NCI-H1930 (cell line): ENCODE measurements around the gene CCDC88B.

Experiments used
- DNase-seq, 2 experiments: peaks; one replicate each; lab custom pipeline; 2025; lab: John Stamatoyannopoulos, UW

The CCDC88B gene, protein sequence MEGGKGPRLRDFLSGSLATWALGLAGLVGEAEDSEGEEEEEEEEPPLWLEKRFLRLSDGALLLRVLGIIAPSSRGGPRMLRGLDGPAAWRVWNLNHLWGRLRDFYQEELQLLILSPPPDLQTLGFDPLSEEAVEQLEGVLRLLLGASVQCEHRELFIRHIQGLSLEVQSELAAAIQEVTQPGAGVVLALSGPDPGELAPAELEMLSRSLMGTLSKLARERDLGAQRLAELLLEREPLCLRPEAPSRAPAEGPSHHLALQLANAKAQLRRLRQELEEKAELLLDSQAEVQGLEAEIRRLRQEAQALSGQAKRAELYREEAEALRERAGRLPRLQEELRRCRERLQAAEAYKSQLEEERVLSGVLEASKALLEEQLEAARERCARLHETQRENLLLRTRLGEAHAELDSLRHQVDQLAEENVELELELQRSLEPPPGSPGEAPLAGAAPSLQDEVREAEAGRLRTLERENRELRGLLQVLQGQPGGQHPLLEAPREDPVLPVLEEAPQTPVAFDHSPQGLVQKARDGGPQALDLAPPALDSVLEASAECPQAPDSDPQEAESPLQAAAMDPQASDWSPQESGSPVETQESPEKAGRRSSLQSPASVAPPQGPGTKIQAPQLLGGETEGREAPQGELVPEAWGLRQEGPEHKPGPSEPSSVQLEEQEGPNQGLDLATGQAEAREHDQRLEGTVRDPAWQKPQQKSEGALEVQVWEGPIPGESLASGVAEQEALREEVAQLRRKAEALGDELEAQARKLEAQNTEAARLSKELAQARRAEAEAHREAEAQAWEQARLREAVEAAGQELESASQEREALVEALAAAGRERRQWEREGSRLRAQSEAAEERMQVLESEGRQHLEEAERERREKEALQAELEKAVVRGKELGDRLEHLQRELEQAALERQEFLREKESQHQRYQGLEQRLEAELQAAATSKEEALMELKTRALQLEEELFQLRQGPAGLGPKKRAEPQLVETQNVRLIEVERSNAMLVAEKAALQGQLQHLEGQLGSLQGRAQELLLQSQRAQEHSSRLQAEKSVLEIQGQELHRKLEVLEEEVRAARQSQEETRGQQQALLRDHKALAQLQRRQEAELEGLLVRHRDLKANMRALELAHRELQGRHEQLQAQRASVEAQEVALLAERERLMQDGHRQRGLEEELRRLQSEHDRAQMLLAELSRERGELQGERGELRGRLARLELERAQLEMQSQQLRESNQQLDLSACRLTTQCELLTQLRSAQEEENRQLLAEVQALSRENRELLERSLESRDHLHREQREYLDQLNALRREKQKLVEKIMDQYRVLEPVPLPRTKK (N-terminal part only)

DNA sequence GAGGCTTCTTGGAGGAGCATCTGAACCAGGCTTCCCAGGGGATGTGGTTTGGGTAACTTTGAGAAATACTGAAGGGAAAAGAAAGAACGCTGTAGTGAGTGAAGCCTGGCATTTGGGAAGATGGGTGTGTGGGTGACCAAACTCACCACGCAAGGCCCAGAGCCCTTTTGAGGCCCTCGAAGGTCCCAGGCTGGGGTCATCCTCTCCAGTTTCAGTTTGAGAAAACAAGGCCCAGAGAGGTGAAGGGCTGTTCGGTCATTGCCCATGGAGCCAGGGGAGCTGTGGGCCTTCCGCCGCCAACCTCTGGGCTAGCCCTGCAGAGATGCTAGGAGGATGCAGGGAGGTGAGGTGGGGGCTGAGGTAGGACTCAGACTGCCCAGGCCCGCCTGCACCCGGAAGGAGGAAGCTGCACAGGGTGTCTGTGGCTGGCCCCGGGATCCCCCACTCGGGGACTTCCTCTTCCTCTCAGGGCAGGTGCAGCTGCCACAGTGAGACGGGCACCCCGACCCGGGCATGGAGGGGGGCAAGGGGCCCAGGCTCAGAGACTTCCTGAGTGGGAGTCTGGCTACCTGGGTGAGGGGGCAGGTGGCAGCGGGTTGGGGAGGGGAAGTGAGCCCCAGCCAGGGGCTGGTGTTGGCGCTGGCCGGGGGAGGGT, at the start of gene CCDC88B:
TSS of gene CCDC88B (plus strand) at position 451 of the 655 bp plus-strand sequence. CDS start at position 514, 63 bp downstream.
- no peak for DNase-seq

DNA sequence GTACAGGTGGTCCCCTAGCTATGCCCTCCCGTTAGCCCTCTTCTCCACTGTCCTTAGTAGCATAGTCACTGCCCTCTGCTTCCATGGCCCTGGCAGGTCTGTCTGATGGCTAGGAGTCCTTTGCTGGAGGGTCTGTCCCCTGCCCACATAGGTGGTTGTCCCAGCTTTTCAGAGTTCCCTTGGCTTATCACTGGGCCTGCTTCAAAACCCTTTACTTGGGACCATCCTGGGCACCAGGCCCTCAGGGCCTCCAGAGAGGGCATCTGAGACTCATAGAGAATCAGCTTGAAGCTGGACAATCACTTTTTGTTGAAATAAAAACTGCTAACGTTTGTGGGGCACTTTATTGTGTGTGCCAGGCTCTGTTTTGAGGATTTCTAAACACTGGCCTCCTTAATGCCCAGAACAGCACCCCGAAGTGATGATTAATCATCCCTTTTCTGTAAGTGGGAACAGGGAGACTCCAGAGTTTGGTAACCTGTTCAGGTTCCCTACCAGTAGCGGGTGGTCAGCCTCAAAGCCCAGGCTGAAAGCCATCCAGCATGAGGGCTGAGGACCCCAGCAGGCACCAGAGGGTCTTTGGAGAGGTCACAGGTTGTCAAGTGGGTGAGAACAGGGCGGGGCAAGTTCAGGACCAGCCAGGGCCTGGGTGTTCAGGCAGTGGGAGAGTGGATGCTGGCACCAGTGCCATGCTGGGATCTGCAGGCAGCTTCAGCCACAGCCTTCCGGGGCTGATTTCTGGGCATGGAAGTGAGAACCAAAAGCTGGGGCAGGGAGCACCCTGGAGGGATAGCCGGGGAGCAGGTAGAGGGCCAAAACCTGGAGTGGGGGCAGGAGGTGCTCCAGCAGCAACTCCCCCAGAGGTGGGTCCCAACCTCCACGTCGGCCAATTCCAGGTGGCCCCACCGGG, 49.4 kb upstream of the CCDC88B start:
- no peak for DNase-seq

DNA sequence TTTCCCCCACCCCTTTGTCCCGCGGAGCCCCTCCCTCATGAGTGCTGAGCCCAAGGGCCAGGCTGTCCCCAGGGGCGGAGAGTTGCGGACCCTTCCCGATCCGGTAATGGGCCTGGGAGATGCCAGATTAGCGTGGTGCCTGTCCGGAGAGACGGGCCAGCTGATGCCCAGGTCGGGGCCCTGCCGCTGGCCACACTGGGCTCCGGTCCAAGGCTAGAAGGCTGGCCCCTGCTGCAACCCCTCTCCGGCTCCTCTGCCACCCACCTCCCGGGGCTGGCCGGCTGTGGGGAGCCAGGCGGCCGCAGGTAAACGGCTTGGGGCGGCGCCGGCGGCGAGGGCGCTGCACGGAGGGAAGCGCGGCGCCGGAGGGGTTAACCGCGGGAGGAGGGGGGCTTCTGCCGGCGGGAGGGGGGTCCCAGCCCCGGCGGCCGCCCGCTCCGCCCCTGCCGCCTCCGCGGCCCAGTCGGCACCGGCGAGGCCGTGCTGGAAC, 48.7 kb upstream of the CCDC88B start, which contains the start of gene KCNK4:
TSS of gene KCNK4 (plus strand) at position 41 of the 490 bp plus-strand sequence. CDS start 1,717 bp downstream, outside the sequence.
- DNase-seq: no peak

DNA sequence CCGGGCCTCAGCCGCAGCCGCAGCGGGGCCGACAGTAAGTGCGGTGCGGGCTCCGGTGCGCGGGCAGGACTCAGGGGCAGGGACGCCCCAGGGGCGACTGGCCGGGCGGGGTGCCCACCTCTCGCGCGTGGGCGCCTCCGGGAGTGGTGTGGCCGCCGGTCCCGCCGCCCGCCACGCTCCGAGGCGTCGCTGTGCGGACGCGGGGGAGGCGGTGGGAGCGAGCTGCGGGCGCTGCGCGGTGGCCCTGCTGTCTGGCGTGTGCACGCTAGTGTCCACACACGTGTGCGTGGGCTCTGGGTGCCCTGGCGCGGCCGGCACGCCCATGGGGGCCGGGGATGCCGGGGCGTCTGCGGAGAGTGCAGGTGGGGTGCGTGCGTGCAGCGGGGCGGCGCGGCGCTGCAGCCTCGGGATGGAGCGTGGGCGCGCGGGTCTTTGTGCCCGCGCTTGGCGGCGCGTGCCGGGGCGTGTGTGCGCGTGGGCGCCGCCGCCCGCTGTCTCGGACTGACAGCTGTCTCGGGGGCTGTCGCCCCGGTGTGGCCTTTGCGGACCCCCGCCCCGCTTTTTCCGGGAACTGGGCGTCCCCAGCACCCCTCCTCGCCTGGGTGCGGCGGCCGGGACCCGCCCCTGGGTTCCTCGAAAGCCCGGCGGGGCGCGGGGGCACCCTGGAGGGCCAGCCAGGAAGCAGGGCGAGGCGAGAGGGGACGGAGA, 48.1 kb upstream of the CCDC88B start:
- DNase-seq: no peak

DNA sequence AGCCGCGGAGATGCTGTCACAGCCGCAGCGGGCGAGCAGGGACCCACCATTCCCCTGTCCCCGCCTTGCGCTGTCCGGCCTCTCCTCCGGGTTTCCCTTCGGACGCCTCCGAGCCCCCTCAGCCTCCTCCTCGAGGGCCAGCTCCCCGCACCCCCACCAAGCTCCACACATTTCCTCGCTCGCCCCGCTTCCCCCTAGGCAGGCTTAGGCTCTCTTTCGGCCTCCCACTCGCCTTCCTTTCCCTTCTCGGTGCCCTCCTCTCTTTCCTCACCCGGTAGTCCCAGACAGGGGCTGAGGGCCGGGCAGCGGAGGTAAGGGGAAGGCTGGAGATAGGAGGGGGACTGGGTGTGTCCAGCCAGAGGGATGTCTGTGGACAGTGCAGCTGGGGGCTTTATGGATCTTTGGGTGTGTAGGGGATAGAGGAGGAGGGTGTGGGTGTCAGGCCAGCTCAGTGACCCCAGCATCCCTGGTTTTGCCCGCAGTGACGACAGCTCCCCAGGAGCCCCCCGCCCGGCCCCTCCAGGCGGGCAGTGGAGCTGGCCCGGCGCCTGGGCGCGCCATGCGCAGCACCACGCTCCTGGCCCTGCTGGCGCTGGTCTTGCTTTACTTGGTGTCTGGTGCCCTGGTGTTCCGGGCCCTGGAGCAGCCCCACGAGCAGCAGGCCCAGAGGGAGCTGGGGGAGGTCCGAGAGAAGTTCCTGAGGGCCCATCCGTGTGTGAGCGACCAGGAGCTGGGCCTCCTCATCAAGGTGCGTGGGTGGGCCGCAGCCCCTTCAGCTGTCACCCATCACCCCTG, 47.3 kb upstream of the CCDC88B start:
- no peak for DNase-seq

DNA sequence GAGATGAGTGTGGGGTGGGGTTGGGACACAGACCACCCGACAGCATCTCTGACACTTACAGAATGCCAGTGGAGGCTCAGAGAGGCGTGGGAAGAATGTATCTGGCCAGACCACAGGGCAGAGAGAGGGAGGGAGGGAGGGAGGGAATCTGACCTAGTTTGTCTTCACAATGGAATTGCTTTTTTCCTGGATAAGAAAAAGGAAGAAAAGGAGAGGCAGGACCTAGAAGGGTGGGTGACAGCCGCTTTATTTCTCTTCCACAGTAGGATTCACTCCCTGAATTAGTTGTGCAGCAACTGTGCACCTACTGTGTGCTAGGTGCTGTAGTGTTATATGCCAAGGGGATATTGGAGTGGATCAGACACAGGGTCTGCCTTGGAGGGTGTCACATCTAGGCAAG, 45.2 kb upstream of the CCDC88B start:
- DNase-seq: no peak

DNA sequence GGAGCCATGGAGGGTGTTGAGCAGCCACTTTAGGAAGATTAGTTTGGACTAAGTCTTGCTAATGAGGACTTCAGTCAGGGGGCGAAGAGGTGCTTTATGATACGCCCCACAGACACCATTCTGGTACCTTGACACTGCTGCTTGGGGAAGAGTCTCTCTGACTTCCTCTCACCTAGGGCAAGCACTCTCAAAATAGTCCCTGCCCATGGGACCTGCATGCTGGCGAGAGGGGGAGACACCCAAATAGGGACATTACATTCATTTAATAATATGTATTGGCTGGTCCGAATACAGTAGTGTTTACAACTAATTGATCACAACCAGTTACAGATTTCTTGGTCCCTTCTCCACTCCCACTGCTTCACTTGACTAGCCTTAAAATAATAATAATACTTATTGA, 44.2 kb upstream of the CCDC88B start:
- no peak for DNase-seq

DNA sequence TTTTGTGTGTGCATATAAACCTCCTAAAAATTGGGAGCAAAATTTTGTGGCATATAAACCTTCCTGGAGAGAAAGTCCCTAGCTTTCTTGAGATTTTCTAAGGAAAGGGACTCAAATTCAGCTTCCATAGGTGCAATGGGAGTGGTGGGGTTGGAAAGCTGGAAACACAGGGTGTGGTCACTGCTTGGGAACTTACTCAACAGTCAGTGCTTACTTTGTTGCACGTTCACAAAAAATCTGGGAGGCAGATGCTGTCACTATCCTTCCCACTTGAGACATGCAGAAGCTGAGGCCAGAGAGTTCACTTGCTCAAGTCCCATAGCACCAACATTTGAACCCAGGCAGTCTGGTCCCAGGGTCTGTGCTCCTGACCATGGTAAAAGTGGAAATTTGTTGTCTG, 43.8 kb upstream of the CCDC88B start:
- DNase-seq: no peak

DNA sequence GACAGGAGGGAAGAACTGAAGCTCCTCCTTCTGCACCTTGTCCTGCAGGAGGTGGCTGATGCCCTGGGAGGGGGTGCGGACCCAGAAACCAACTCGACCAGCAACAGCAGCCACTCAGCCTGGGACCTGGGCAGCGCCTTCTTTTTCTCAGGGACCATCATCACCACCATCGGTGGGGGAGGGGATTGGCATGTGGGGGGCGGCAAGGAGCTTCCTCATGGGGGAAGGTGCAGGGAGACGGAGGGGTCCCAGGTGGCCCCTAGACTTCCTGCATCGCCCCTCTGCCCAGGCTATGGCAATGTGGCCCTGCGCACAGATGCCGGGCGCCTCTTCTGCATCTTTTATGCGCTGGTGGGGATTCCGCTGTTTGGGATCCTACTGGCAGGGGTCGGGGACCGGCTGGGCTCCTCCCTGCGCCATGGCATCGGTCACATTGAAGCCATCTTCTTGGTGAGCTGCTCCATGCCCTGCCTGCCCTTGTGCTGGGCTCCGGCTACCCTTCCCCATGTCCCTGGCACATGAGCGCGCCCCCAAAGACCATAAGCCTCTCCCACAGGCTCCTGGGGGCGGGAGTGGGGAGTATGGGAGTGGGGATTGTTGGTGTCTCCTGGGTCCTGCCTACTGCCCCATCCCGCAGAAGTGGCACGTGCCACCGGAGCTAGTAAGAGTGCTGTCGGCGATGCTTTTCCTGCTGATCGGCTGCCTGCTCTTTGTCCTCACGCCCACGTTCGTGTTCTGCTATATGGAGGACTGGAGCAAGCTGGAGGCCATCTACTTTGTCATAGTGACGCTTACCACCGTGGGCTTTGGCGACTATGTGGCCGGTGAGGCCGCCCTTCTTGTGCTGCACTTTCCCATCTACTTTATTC, 42.9 kb upstream of the CCDC88B start:
- DNase-seq: no peak

DNA sequence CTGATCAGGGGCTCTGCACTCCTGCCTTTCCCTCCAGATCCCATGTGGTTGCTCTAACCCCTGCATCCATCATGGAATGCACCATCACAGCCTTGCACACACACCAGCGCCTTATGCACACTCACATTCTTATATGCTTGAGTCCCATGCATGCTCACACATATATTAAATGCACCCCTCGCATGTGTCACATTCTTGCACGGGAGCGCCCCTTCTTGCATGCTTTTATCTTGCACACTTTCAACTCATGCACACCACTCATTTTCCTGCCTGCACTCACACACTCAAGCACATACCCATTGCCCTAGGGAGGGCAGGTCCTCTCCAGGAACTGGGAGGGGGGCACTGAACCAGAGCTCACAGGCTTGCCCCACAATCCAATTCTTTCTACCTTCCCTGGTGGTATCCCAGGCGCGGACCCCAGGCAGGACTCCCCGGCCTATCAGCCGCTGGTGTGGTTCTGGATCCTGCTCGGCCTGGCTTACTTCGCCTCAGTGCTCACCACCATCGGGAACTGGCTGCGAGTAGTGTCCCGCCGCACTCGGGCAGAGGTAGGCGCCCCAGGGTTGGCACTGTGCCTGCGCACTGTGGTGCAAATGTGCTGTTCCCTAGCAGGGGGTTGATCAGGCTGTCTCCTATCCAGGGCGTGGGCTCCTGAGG, 42.2 kb upstream of the CCDC88B start:
- DNase-seq: no peak

DNA sequence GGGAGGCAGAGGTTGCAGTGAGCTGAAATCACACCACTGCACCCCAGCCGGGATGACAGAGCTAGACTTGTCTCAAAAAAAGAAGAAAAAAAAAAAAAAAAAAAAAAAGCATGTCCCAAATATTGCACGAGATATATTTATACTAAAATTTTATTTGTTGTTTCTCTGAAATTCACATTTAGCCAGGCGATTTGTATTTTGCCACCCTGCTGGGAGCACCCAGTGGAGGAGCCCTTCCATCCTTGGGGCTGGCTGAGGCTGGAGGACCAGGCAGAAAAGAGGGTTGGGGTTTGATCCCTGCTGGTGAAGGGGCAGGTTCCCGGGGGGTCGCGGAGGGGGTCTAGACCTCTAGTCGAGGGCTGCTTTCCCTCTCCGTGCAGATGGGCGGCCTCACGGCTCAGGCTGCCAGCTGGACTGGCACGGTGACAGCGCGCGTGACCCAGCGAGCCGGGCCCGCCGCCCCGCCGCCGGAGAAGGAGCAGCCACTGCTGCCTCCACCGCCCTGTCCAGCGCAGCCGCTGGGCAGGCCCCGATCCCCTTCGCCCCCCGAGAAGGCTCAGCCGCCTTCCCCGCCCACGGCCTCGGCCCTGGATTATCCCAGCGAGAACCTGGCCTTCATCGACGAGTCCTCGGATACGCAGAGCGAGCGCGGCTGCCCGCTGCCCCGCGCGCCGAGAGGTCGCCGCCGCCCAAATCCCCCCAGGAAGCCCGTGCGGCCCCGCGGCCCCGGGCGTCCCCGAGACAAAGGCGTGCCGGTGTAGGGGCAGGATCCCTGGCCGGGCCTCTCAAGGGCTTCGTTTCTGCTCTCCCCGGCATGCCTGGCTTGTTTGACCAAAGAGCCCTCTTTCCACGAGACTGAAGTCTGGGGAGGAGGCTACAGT, 40.8 kb upstream of the CCDC88B start:
- DNase-seq: no peak

DNA sequence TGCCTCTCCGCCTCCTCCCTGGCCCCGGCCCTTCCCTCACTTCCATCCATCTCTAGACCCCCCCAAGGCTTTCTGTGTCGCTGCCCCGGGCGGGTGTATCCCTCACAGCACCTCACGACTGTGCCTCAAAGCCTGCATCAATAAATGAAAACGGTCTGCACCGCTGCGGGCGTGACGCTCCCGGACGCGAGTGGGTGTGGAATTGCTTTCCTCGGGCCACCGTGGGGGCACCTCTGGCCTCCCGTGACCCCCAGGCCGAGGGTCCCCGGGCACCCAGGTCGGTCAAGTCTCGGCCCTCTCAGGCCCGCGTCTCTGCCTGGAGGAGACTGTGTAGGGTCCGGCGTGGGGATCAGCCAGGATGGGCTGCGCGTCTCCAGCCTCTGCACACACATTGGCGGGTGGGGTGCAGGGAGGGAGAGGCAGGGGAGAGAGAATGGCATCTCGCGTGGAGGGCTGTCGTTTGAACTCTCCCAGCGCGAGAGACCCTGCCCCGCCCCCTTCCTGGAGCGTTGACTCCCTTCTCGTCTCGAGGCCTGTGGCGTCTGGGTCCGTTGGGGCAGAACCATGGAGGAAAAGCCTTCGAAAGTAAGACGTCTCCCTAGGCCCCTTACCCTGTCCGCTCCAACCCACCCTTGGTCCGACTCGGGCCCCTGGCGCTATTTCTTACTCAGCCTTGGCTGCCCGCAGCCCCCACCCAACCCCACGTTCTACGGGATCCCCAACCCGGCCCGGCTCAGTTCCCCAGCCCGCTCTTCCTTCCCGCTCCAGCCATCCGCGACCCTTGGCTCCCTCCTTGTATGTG, 40.0 kb upstream of the CCDC88B start, which contains the start of gene CATSPERZ:
TSS of gene CATSPERZ (plus strand) at position 512 of the 802 bp plus-strand sequence. CDS start at position 565, 53 bp downstream.
- DNase-seq: no peak

DNA sequence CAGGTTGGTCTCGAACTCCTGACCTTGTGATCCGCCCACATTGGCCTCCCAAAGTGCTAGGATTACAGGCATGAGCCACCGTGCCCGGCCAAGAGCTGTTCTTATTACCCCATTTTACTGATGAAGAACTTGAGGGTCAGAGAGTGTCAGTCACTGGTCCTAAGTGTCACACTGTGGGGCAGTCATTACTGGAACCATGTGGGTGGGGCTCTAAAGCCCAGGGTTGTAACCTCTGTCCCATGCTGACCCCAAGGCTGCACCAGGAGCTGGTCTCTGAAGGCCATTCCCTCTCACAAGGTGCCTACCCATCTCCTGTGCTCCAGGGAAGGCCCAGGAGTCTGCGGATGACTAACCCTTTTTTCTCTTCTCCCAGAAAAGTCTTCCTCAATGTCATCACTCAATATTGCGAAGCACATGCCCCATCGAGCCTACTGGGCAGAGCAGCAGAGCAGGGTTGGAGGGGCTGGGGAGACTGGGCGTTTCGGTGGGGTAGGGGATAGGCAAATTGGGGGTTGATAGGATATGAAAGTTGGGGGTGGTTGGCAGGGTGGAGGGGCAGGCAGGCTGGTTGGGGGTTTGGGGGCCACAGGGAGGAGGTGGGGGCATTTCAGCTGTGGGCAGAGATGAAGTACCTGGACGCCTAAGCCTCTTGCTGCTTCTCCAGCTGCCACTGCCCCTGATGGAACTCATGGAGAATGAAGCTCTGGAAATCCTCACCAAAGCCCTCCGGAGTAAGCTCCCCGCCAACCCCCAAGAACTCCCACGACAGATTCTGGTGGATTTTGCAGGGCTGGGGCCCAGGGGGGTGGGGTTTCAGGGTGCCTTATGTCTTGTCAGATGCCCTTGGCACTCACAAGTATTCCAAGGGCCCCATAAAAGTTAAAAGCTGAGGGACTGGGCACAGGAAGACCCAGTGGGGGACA, 36.6 kb upstream of the CCDC88B start:
- DNase-seq: no peak

DNA sequence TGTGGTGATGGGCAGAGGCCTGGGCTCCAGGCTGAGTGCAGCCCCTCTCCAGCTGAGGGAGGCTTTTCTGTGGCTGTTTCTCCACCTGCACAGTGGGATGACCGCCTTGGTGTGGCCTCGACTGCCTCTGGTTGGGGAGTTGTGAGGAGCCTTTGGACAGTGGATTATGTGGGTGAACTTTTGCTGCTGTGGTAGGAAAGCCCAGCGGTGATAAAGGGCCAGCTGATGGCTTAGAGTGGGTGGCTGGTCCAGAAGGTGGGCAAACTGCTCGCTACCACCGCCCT, 36.0 kb upstream of the CCDC88B start:
- no peak for DNase-seq
